ENCODE measurements around the gene SKAP1.
"Not testable (repeated sequence)": the region's sequence is repeated elsewhere in the genome, so short reads cannot be mapped to it uniquely, and the experiment has no call there.

Gene SKAP1

DNA sequence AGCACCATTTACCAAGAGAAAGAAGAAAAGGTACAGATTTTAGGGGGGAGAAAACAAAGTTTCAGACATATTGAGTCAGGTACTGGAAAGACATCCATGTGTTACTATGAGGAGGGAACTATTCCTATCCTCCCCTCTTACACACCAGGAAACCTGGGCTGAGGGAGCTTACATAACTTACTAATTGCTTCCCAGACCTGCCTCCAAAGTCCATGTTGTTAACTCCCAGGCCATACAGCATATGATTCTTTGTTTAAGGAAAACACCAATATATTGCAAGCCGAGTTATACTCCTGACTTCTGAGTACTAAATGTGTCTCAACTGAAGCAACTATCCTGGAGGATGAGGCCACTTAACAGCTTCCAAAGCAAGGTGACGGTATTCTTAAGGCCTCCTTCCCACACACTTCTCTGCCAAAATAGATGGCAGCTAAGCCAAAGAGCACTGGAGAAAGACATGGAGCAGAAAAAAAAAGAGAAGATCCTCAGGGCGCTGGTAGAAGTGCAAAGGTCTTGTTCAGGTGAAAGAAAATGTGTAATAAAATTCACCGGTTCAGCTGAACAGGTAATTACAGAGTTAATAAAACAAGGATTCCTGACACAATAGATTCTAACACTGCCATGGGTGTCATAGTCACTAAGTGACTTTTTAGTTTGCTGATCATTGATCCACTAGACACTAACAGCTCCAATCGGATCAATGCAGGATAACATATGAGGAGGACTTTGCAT is 151.1 kb downstream of the SKAP1 start:
- DNase-seq, result no peak

DNA sequence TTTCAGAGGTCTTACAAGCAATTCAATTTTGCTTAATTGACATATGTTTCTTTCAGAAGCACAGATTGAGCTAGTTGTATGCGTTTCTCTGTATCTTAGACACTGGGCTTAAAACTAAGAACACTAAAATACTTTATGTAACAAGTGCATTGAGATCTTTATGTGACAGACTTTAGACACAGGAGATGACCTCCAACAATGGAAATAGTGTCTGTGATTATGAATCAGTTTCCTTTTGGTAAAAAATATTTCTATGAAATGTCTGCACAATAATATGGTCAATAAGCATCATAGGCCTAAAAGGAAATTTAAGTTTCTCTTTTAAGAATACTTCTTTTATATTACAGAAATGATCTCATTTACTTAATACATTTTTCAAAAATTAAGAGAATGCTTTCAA is 153.2 kb downstream of the SKAP1 start:
- DNase-seq, result no peak

DNA sequence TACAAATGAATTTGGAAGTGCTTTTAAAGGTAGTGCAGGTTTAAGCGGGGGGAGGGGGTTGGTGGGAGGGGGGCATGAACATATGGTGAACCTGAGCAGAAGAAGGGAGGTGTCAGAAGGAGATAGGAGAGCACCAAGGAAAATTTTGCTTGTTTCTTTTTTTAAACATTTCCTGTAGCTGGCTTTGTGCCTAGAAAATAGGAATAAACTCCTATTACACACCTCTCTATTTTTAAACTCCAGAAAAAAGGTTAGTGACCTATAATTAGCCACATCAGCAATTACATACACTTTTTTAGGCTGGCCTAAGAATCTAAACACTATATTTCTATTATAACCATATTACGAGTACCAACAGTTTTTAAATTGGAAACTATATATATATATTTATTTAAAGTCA is 159.1 kb downstream of the SKAP1 start:
- DNase-seq, result no peak

DNA sequence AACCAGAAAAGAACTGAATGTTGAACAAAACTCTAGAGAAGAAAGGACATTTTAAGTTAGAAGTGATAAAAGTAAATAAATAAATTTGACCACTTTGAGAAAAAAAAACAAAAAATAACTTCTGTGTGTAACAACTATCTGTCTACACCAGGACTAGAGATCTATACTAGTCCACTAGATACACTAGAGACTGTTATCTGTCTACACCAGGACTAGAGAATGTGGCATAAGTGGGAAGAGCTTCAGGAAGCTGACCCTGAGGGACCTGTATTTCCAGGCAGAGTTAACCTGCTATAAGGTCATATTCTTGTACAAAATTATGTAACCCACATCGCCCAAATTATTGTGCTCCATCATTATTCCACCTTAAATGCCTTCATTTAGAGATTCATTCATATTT is 160.8 kb downstream of the SKAP1 start:
- DNase-seq, result no peak

DNA sequence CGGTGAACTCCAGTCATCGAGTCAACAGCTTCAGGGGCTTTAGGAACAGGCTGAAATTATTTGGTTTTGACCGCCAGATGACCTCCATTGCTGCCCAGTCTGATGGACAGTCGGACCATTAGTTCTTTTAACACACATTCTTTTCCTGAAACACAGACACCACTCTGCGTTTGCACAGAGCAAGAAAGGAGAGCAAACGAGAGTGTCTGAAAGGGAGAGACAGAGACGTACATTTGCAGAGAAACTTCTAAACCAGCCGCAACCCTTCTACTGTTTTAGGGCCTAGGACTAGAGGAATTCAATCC is 166.3 kb downstream of the SKAP1 start:
- DNase-seq, result no peak

DNA sequence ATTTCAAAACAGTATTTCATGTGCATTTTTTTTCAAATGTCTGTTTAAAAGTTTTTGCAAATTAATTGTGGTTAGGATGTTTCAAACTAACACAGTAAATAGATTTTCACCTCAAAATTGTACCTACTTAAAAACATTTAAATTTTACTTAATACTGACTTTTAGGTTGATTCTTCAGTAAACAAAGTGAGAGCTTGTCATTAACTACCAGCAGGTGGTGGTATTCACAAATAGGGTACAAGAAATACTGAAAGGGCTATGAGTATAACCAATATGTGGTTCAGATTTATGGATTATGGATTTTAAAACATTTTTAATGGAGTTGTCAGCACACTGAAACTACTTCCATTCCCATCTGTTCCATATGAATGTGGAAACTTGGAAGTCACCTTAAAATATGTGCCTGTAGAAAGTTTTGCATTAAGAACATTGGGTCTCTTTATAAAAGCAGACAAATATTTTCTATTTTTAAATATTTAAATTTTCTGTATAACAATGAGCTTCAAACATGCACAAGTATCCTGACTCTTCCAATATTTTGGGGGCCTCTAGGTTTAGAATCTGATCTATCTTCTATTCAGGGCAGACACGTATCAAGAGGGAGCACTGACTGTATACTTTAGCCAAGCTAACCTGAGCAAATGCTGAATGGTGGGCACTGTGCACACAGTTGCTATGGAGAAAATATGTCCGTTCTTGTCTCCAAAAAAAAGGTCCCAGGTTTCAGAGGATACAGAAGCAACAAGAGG is 166.9 kb downstream of the SKAP1 start:
- no peak for DNase-seq

DNA sequence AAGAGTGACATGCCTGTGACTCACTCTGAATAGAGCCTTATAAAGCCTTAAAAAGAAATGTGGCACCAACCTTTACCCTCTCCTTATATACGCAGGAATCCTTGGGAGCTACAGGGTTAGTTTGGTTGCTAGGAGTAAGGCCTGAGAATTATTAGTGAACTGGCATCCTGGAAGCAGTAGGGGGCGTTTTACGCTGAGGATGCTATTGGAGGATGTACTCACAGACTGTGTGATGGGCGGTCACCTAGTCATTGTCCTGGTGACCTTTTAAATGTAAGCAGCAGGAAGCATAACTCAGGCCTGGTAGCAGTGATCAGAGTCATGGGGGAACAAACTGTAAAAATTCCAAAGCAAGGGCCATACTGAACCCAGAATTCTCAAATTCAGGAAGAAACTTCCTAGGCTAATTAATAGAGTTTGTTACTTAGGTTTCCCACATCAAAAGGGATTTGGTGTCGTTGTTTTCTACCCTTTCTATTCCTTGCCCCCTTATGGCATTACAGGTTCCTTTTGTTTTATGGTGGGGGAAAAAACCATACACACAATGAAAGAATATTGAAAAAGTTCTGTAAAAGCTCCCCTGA is 168.6 kb downstream of the SKAP1 start:
- no peak for DNase-seq

DNA sequence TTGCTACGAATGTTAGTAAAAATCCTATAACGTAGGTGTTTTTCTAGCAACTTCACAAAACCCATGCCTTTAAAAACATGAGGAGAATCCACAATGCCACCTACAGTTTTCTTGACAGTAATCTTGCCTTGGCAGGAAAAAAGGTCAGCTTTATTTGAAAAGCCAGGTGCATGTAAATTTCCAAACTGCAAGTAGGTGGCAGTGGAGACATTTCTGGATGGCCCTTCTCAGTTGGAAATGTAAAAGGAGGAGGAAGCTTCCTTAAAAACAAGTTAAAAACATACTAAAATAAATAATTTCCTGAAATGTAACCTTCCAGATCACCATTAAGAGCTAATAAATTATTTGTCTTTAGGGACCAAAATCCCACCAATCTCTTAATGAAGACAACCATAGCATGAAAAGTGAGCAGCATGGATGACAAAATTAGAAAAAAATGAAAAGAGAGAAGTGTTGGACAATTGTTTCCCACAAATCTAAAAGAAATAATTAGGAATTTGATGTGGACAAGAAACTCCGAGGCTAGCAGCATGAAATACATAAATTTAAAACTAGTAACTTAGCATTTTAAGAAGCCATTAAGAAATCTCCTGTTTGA is 170.2 kb downstream of the SKAP1 start:
- DNase-seq, result no peak

DNA sequence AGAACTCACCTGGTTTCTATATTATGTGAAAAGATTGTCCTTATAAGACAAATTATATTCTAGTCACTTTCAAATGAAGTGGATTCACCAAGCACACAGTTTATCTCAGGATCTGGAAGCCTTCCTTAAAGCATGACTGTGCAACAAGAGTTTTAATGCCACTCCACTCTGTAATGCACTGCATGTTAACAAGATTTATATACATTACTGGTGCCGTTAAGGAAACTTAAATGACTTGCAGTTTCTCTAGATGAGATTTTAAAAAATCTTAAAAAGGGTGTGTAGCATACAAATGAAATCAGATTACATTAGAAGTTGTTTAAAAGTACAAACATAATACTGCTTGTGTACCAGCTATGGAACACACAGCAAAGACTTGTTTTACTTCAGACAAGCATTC is 171.7 kb downstream of the SKAP1 start:
- no peak for DNase-seq

DNA sequence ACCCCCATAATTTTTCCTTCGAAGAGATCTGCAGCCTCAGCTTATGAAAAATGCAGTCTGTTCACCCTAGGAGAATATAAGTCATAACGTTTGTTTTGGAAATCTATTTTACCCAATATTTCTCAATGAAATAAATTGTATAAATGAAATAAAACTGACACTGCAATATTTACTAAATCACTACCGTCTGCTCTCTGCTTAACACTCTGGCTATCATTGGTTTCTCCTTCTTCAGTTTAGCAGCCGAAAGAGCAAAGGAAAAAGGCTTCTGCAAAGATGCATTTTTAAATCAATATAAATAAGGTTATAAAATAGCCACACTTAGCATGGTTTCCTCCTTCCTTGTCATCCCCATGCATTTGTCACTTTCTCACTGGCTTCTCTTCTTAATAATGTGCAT is 174.3 kb downstream of the SKAP1 start:
- DNase-seq, result no peak

DNA sequence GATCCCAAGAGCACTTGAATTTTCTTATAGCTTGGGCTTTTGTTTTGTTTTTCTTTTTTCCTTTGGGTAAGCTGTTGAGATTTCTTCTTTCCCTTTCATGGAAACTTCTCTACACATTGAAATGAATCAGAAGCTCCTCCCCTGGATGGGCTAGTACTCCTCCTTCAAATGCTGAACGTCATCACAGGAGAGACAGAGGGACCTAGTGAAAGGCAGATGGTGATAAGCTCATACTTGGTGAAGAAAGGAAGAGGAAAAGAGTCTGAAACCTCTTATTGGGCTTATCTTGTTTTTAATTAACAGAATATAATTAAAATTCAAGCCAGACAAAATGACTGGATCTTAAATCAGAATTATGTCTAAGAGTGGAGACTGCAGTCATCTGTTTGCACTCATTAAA is 175.1 kb downstream of the SKAP1 start:
- DNase-seq, result no peak

DNA sequence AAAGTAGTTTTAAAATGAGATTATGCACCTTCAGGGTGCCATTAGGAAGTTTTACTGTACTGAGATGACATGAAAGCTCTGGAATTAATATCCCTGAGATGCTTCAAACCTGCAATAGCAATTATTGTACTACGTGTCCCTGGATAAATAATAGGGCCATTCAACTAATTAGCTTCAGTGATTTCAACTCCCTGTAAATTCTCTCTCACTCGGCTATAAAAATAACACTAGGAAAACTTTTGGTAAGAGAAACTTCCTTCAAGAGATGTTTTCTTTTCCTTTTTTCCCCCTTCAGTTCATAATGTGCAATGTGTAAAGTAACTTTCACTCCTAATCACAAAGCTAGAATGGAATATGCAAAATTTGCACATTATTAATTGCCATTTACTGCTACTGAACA is 176.0 kb downstream of the SKAP1 start:
- DNase-seq, result no peak

DNA sequence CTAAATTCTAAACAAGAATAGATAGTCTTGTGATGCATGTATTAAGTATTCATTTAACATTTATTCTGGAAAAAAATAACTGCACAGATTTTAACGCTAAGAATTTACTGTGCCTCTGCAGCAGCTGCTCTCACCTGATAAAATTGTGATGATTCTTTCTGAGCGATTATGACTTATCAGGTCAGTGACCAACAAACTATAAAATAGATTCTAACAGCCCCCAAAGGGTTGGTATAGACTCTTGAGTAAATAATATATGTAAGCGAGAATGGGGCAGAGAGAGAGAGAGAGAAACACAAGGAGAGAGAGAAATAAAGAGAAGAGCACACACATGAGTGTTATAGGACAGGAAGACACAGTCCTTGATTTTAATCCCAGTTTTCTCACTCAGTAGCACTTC is 178.1 kb downstream of the SKAP1 start:
- no peak for DNase-seq

DNA sequence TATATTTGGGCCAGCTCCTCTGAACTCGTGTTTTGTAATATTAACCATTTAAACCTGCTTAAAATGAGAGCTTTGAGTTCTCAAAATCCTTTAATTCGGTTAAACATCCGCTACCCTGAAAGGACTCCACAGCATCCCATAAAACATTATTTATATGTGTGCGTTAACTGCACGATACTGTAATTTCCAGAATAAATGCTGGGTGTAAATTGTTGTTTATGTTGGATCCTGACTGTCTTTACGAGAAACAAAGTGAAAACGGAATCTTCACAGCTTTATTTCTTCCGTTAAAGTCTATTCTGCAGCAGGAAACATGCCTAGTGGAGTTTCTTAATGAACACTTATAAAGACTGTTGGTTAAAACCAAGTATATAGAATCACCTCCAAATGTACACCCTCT is 179.1 kb downstream of the SKAP1 start:
- no peak for DNase-seq

DNA sequence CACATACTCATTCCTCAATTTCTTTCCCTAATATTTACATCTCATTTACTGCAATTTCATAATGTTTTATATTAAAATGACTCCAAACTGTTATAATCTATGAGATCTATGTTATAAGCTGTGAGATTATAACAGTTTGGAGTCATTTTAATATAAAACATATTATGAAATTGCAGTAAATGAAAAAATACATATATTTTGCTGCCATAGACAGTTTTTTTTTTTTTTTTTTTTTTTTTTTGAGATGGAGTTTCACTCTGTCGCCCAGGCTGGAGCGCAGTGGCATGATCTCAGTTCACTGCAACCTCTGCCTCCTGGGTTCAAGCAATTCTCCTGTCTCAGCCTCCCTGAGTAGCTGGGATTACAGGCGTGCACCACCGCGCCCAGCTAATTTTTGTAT is 180.0 kb downstream of the SKAP1 start:
- DNase-seq, result not testable (repeated sequence)

DNA sequence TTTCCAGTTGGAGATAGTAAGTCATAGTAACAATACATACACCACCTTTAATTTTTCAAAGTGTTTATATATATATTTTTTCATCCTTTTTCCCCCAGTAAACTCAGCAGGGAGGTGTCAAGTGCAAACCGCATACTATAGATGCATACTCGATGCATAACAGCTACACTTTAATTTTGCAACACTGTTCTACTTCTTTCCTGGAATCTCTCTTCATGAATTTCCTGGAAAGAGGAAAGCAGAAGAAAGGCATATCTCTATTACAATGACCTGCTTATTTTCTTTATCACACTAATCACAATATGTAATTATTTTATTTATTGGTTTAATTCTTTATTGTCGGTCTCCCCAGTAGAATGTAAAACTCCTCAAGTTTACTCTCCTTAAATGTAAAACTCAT is 182.4 kb downstream of the SKAP1 start:
- DNase-seq, result no peak

DNA sequence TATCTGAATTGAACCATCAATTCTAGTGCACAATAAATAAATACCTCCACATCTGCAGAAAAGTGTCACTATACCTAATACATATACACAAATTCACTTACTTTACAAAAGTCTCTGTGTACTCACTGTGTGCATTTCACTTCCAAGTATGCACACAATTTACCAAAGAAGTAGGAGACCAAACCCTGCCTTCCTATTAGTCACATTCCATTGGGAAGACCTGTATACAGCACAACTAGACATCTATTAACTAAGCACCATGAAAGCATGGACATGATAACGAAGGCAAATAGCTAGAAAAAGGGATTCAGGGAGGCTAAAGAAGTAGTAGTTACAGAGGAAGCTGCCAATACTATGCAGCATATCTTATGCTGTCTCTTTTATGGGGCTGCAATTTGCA is 183.0 kb downstream of the SKAP1 start:
- no peak for DNase-seq

DNA sequence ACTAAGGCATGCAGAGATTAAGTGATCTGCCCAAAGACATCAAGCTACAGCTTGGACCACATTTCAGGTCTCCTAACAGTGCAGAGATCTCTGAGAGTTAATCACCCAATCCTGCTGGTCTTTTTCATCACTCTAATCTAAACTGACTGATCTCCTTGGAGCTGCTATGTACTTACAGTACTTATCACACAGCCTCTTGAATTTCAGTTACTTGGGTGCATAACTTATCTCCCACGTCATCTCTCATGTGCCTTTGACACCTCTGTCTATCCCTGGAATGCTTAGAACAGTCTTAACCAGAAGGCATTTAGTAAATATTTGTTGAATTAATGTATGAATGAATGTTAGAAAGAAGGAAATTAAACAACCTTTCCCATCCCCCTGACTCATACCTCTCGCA is 183.4 kb downstream of the SKAP1 start:
- no peak for DNase-seq

DNA sequence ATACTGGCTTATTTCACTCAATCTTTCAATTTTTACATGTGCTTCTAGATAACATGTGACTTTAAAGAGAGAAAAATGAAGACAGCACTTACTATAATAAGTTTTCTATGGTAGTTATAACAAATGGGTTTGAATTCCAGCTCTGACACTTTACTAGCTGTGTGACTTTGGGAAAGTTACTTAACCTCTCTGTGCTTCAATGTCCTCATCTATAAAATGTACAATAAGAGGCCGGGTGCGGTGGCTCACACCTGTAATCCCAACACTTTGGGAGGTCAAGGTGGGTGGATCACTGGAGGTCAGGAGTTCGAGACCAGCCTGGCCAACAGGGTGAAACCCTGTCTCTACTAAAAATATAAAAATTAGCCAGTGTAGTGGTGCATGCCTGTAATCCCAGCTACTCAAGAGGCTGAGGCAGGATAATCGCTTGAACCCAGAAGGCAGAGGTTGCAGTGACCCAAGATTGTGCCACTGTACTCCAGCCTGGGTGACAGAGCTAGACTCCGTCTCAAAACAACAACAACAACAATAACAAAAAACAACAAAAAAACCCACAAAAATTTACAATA is 184.5 kb downstream of the SKAP1 start:
- not testable (repeated sequence) for DNase-seq

DNA sequence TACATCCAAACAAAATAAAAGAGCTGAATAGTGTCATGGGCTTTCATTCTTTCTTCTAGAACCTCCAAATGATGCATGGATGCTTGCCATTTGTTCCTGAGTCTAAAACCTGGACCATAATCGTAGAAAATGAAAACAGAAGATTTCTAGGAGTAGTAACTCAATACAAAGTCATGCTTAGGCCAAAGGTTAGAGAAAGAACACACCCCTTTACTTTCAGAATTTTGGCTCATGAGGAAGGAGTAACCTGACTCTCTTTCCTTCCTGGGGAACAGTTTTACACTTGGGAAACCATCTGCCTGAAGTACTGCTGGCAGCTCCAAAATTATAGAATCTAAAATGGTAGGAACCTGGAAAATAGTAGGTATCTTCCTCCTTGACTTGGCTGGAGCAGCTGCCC is 185.2 kb downstream of the SKAP1 start:
- no peak for DNase-seq

DNA sequence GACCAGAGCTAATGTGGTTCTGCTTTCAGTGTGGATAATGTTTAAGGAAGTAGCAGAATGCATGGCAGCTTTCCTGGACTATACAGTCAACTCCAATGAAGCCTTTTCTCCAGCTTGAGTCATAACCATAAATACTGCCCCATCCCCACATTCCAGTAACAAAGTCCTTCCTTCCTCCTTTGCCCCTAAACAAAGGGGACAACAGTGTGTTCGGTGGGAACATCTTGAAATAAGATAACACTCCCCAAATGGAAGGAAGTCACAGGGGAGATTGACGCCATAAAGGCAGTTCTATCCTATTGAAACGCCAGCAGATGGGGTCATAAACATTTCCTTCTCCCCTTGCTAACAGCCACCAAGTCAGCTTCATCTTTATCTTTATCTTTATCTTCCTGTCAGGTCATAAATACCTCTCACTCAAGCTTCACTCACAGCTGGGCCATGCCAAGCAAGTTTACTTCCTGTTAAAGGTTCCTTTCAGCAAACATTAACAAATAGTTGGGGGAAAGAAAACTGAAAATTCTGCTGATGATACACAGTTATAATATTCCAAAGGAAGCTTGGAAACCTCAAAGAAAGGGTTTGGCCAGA is 185.8 kb downstream of the SKAP1 start:
- DNase-seq, result no peak

DNA sequence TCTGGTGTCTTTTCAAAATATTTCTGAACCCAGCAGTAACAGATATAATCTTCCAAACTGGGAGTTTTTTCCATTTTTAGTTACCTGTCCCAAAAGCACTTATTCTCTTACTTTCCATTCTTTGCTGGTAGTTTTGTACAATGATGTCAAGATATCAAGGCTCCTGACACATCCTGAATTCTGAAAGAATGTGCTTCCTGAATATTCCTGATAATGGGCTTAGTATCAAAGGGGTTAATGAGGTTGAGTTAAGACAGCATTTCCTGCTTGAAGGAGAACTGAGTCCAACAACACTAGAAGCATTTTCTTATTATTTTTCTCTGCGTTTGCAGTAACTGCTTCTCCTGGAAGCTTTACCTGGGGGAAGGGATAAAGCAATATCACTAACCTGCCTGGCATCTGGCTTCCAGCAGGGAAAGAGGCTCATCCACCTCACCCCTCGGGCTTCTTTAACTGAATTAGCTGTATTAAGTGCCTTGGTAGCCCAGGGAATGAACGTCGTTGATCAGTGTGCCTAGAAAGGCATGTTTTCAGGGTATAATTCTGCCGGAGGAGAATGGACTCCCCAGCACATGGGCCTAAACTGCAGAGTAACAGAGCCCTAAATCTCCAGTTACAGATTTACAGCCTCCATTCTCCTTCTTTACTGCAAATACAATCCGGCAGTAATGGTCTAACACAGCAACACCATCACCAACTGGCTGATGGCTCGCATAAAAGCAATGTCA is 188.1 kb downstream of the SKAP1 start:
- no peak for DNase-seq
